Esophagus squamous epithelium (tissue), 5 donors: ENCODE measurements around the gene HSPA4L. TPM values are rescaled to one million over a fixed set of nuclear protein-coding genes. Genes with fewer than 3 reads are reported as not detected.

Source experiments
- DNase-seq: peaks from one replicate; lab custom pipeline; 2025; lab: John Stamatoyannopoulos, UW
- H3K27ac ChIP-seq, 4 donors: fragments of 200-600 bp; sonication (generic); one replicate each; pipeline ENCODE4 v1.5.1; 2016 to 2019; ENCODE audit warnings: mild to moderate bottlenecking in 1 of 4
- H3K27me3 ChIP-seq, 4 donors: fragments of 200-600 bp; sonication (generic); 1 replicate in 3 of 4; 2 replicates in 1 of 4; pipeline versions ENCODE4 v1.5.1 to v1.6.0; 2017 to 2021; ENCODE audit warnings: antibody characterized with exemption in 1 of 4
- H3K36me3 ChIP-seq, 3 donors: fragments of 200-600 bp; sonication (generic); one replicate each; pipeline ENCODE4 v1.5.1; 2016 to 2019
- H3K4me1 ChIP-seq, 3 donors: fragments of 200-600 bp; sonication (generic); one replicate each; pipeline ENCODE4 v1.5.1; 2017 to 2019
- H3K4me3 ChIP-seq, 4 donors: fragments of 200-600 bp; sonication (generic); 1 replicate in 3 of 4; 2 replicates in 1 of 4; pipeline ENCODE4 v1.5.1; 2016 to 2019; ENCODE audit warnings: mild to moderate bottlenecking in 2 of 4, moderate library complexity in 1 of 4
- H3K9me3 ChIP-seq, 3 donors: fragments of 200-600 bp; sonication (generic); one replicate each; pipeline ENCODE4 v1.5.1; 2016 to 2019
- POLR2A ChIP-seq, 4 donors: fragments of 450-650 bp; IDR thresholded peaks; one replicate each; pipeline ENCODE4 v1.6.1; 2017; ENCODE audit warnings: antibody characterized with exemption in 4 of 4, mild to moderate bottlenecking in 4 of 4, moderate library complexity in 3 of 4
- WGBS, 2 donors: methylation state at CpG; one replicate each; pipeline ENCODE4 v1.1.5; 2018; 5-methylcytosine and 5-hydroxymethylcytosine counted together
- intact Hi-C: fragments of 100-400 bp; cut with DNase I; formaldehyde crosslinking; loops from one replicate; pipeline ENCODE4 v1.15.0; 2022
- total RNA-seq, 4 donors: library from RNA; depleted of rRNA; stranded (reverse); fragments of >200 nt; gene quantifications; one replicate each; pipeline ENCODE4 v1.1.0, GENCODE V29; 2016
- TF ChIP-seq, protein P1 (sequence below), 6 experiments: fragments of 450-650 bp in 4 of 6; fragments of 200-600 bp in 2 of 6; sonication (generic) in 2 of 6; IDR thresholded peaks; one replicate each; pipeline ENCODE4 v1.5.1; 2016 to 2019; ENCODE audit warnings: antibody characterized with exemption in 6 of 6, mild to moderate bottlenecking in 4 of 6, moderate library complexity in 4 of 6
- donor health status: DM: yes; HTN: yes; CAD: no.

HSPA4L gene
- total RNA-seq, 4 donors from 2014 or later, result 19.8 to 45.4 (median 26.7) TPM

DNA sequence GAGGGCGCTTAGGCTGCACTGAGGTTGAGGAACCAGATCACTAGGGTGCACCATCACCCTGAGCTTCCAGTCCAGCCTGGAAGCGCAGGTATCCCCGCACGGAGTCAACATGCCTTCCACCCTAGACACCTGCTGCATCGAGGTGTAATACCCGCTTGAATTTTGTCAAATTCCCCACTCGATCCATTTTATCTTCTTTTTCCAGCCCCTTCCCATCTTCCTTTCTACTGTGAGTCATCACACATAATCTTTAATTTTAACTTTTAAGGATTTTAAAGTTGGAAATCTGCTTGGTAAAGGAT is 99.4 kb downstream of the HSPA4L start:
- DNase-seq, result no peak
- Histone ChIP-seq H3K36me3 (peaks cover 0 to 9% (median 0%) of the 10 kb centered on the region in 3 donors), H3K9me3 (no peaks in the 10 kb centered on the region), H3K4me1 (peaks cover 0 to 19% (median 6%) of the 10 kb centered on the region in 3 donors), H3K4me3 (peak overlapping the region; percentile 74 to 93 (median 76)), H3K27me3 (no peaks in the 10 kb centered on the region), H3K27ac (peak overlapping the region; percentile 84 to 95 (median 89))
- 0 to 4% methylated on average over 6 of the region's 7 CpGs for WGBS, 2 donors
- peak in 1 of 4 donors; percentile 5 for TF ChIP-seq POLR2A (IDR thresholded peaks at IDR 0.05)
- TF ChIP-seq, protein P1, sequence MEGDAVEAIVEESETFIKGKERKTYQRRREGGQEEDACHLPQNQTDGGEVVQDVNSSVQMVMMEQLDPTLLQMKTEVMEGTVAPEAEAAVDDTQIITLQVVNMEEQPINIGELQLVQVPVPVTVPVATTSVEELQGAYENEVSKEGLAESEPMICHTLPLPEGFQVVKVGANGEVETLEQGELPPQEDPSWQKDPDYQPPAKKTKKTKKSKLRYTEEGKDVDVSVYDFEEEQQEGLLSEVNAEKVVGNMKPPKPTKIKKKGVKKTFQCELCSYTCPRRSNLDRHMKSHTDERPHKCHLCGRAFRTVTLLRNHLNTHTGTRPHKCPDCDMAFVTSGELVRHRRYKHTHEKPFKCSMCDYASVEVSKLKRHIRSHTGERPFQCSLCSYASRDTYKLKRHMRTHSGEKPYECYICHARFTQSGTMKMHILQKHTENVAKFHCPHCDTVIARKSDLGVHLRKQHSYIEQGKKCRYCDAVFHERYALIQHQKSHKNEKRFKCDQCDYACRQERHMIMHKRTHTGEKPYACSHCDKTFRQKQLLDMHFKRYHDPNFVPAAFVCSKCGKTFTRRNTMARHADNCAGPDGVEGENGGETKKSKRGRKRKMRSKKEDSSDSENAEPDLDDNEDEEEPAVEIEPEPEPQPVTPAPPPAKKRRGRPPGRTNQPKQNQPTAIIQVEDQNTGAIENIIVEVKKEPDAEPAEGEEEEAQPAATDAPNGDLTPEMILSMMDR (IDR thresholded peaks at IDR 0.05), result no peak
- intact Hi-C loops, result no loop called here

DNA sequence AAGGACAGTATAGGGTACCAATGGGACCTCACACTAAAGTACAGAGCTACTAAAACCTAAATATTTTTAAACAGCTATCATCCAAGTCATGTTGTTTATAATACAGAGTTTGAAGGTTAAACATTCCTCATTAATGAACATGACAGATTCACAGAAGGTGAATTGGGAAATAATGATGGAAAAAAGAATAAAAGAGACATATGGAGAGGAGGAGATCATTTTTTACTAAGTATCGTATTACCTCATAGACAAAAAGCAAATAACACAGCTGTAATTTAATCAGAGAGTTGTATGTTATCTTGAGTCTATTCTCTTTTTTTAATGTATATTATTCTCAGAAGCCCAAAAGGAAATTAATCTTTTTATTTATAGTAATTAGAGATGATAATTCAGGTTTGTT is 106.4 kb downstream of the HSPA4L start:
- Histone ChIP-seq H3K4me3 (no peak overlapping the region), H3K36me3 (peaks cover 0 to 23% (median 0%) of the 10 kb centered on the region in 3 donors), H3K9me3 (no peaks in the 10 kb centered on the region), H3K4me1 (no peaks in the 10 kb centered on the region), H3K27me3 (no peaks in the 10 kb centered on the region), H3K27ac (no peak overlapping the region)
- intact Hi-C loops, result no loop called here
- no peak for DNase-seq
- WGBS, 2 donors, result 79 to 94% methylated on average over 1 of the region's 1 CpG
- TF ChIP-seq, protein P1 (IDR thresholded peaks at IDR 0.05), result no peak
- TF ChIP-seq POLR2A (IDR thresholded peaks at IDR 0.05), result no peak

DNA sequence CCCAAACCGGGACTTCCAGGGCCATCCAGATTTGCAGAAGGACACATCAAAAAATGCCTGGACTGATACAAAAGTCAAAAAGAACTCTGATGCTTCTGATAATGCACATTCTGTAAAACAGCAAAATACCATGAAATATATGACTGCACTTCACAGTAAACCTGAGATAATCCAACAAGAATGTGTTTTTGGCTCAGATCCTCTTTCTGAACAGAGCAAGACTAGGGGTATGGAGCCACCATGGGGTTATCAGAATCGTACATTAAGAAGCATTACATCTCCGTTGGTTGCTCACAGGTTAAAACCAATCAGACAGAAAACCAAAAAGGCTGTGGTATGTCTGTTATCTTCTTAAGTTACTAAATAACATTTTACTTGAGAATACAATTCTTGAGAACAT is 107.8 kb downstream of the HSPA4L start:
- Histone ChIP-seq H3K4me3 (no peak overlapping the region), H3K4me1 (no peaks in the 10 kb centered on the region), H3K9me3 (no peaks in the 10 kb centered on the region), H3K36me3 (peaks cover 0 to 36% (median 0%) of the 10 kb centered on the region in 3 donors), H3K27ac (no peak overlapping the region), H3K27me3 (no peaks in the 10 kb centered on the region)
- intact Hi-C loops, result no loop called here
- TF ChIP-seq POLR2A (IDR thresholded peaks at IDR 0.05), result no peak
- TF ChIP-seq, protein P1 (IDR thresholded peaks at IDR 0.05), result no peak
- no peak for DNase-seq
- WGBS, 2 donors, result 80 to 81% methylated on average over 3 of the region's 3 CpGs

Other genes with a start within 250 kb of the HSPA4L start
- 10 to 100 TPM in 1 of 4 donors, 1 to 10 TPM in 3; 4.3 to 11.4 (median 6.1) TPM for gene INTU, start 149.4 kb upstream of the HSPA4L start, total RNA-seq
- gene SLC25A31, start 51.9 kb upstream of the HSPA4L start, total RNA-seq, result not detected
- 10 to 100 TPM in 2 of 4 donors, 1 to 10 TPM in 2; 3.5 to 15.1 (median 8.3) TPM for gene PLK4, start 98.6 kb downstream of the HSPA4L start, total RNA-seq
- 10 to 100 TPM; 14.6 to 36.6 (median 17.0) TPM for gene MFSD8, start 182.9 kb downstream of the HSPA4L start, total RNA-seq
- gene ABHD18, start 183.1 kb downstream of the HSPA4L start, total RNA-seq, result 1 to 10 TPM; 3.2 to 9.3 (median 4.9) TPM